ENCODE data around the gene EFCC1.
"Not testable (repeated sequence)": the region's sequence is repeated elsewhere in the genome, so short reads cannot be mapped to it uniquely, and the experiment has no call there.

EFCC1 gene

DNA sequence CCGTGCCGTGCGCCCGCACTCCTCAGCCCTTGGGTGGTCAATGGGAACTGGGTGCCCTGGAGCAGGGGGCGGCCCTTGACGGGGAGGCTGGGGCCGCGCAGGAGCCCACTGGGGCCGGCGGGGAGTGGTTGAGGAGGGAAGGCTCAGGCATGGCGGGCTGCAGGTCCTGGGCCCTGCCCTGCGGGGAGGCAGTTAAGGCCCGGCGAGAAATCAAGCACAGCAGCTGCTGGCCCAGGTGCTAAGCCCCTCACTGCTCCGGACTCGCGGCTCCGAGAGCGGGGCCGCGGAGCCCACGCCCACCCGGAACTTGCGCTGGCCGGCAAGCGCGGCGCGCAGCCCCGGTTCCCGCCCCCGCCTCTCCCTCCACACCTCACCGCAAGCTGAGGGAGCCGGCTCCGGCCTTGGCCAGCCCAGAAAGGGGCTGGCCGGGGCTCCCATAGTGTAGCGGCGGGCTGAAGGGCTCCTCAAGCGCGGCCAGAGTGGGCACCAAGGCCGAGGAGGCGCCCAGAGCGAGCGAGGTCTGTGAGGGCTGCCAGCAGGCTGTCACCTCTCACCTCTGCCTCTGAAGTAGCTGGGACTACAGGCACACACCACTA lies 67.3 kb downstream of the EFCC1 start:
- H3K27ac ChIP-seq (ENCODE audit: low read depth, low read length) = no peak overlapping the region
- H2BK120ac ChIP-seq (ENCODE audit: insufficient read depth, low read length, poor library complexity) = no peak overlapping the region
- H3K23ac ChIP-seq (ENCODE audit: low read length) = no peak overlapping the region
- H4K12ac ChIP-seq (ENCODE audit: low read depth, low read length) = no peak overlapping the region
- H3K27me3 ChIP-seq (ENCODE audit: insufficient read depth, low read length) = no peaks in the 10 kb centered on the region
- H2BK5ac ChIP-seq (ENCODE audit: low read depth, low read length, poor library complexity) = no peak overlapping the region
- no peak overlapping the region for H2AK5ac ChIP-seq (ENCODE audit: low read length)
- H3K79me1 ChIP-seq (ENCODE audit: low read length) = no peaks in the 10 kb centered on the region
- WGBS (ENCODE audit: extremely low coverage, insufficient coverage, insufficient read length) = no CpG with 5 or more reads among the region's 44 CpGs
- H3K4me1 ChIP-seq (ENCODE audit: control insufficient read depth in 1 of 2, insufficient read depth in 2 of 2, low read length in 2 of 2) = no peaks in the 10 kb centered on the region
- H3K18ac ChIP-seq (ENCODE audit: low read length) = no peak overlapping the region
- no peaks in the 10 kb centered on the region for H3K9me3 ChIP-seq (ENCODE audit: insufficient read depth, low read depth, low read length)
- H3K9ac ChIP-seq (ENCODE audit: low read length) = no peak overlapping the region
- H2AFZ ChIP-seq (ENCODE audit: insufficient read depth, low read length, poor library complexity) = no peak overlapping the region
- H3K14ac ChIP-seq (ENCODE audit: low read length) = no peak overlapping the region
- H3K4ac ChIP-seq (ENCODE audit: low read depth, low read length) = no peak overlapping the region
- peak overlapping the region; percentile 1 for H3K4me2 ChIP-seq (ENCODE audit: low read length)
- DNase-seq = no peak
- no peaks in the 10 kb centered on the region for H3K79me2 ChIP-seq (ENCODE audit: control insufficient read depth, insufficient read depth, low read length, poor library complexity)
- H4K8ac ChIP-seq (ENCODE audit: low read depth, low read length) = no peak overlapping the region
- no peaks in the 10 kb centered on the region for H3K36me3 ChIP-seq (ENCODE audit: control insufficient read depth in 1 of 2, insufficient read depth in 2 of 2, low read length in 2 of 2)
- H2BK12ac ChIP-seq (ENCODE audit: low read length) = no peak overlapping the region
- H3K4me3 ChIP-seq (ENCODE audit: low read depth, low read length) = no peak overlapping the region
- no peak overlapping the region for H4K91ac ChIP-seq (ENCODE audit: low read depth, low read length)

DNA sequence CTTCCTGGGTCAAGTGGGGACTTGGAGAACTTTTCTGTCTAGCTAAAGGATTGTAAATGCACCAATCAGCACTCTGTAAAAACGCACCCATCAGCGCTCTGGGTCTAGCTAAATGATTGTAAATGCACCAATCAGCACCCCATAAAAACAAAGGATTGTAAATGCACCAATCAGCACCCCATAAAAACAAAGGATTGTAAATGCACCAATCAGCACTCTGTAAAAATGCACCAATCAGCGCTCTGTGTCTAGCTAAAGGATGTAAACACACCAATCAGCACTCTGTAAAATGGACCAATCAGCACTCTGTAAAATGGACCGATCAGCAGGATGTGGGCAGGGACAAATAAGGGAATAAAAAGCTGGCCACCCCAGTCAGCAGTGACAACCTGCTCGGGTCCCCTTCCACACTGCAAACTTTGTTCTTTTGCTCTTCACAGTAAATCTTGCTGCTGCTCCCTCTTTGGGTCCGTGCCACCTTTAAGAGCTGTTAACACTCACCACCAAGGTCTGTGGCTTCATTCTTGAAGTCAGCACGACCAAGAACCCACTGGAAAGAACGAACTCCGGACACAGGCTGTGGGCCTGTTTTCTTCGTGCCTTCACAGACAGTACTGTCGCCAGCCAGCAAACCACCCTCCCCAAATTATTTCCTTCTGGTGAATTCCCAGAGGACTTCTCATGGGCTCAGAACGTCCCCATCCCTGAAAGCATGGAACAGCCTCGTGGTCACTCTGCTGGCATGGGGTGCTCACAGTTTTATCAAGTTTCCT lies 68.4 kb downstream of the EFCC1 start:
- not testable (repeated sequence) for H3K4ac ChIP-seq (ENCODE audit: low read depth, low read length); H4K12ac ChIP-seq (ENCODE audit: low read depth, low read length); H3K9ac ChIP-seq (ENCODE audit: low read length); H2AFZ ChIP-seq (ENCODE audit: insufficient read depth, low read length, poor library complexity); H3K14ac ChIP-seq (ENCODE audit: low read length); H3K18ac ChIP-seq (ENCODE audit: low read length); H4K91ac ChIP-seq (ENCODE audit: low read depth, low read length); H3K79me1 ChIP-seq (ENCODE audit: low read length); H3K4me1 ChIP-seq (ENCODE audit: control insufficient read depth in 1 of 2, insufficient read depth in 2 of 2, low read length in 2 of 2); H3K27me3 ChIP-seq (ENCODE audit: insufficient read depth, low read length); H3K23ac ChIP-seq (ENCODE audit: low read length); DNase-seq; H2BK5ac ChIP-seq (ENCODE audit: low read depth, low read length, poor library complexity); H2BK120ac ChIP-seq (ENCODE audit: insufficient read depth, low read length, poor library complexity); H3K79me2 ChIP-seq (ENCODE audit: control insufficient read depth, insufficient read depth, low read length, poor library complexity); H3K27ac ChIP-seq (ENCODE audit: low read depth, low read length); H3K4me2 ChIP-seq (ENCODE audit: low read length); H3K9me3 ChIP-seq (ENCODE audit: insufficient read depth, low read depth, low read length); H2AK5ac ChIP-seq (ENCODE audit: low read length); H4K8ac ChIP-seq (ENCODE audit: low read depth, low read length); H2BK12ac ChIP-seq (ENCODE audit: low read length); H3K4me3 ChIP-seq (ENCODE audit: low read depth, low read length); H3K36me3 ChIP-seq (ENCODE audit: control insufficient read depth in 1 of 2, insufficient read depth in 2 of 2, low read length in 2 of 2)
- no CpG with 5 or more reads among the region's 13 CpGs for WGBS (ENCODE audit: extremely low coverage, insufficient coverage, insufficient read length)

DNA sequence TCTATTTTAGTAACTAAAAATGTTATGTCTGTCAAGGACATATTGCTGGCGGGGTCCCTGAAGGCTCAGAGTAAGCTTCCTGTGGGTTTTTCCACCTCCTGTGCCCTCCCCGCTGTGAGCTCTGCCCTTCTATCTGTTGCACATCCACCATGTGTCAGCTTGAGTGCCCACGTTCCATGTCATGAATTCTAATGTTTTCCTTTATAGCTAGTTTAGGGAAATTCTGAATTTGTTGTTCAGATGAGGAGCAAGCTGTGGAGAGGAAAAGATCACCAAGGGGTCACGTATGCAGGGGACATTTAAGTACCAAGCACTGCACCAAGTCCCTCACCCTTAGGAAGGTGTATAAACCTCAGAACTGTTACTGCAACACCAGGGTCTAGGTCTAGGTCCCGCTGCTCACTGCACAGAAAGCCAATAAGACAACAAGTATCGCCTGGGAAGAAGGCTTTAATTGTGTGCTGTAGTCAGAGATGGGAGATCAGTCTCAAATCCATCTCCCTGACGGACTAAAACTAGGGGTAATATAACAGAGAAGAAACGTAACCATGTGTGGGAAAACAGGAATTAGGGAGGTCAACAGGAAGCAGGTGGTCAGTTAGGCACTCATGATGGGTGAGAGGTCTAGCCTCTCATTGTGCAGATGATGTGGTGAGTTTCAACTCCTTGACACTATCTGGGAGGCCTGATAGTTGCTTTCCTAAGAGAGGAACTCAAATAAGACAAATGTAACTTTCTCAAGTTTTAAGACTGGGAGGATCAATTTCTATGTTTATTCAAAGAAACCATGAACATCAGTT lies 69.2 kb downstream of the EFCC1 start:
- Histone ChIP-seq H3K79me2 (ENCODE audit: control insufficient read depth, insufficient read depth, low read length, poor library complexity) (no peaks in the 10 kb centered on the region), H3K18ac (ENCODE audit: low read length) (no peak overlapping the region), H2AK5ac (ENCODE audit: low read length) (no peak overlapping the region), H3K4me1 (ENCODE audit: control insufficient read depth in 1 of 2, insufficient read depth in 2 of 2, low read length in 2 of 2) (no peaks in the 10 kb centered on the region), H3K4me2 (ENCODE audit: low read length) (no peak overlapping the region), H4K12ac (ENCODE audit: low read depth, low read length) (no peak overlapping the region), H3K4me3 (ENCODE audit: low read depth, low read length) (no peak overlapping the region), H3K79me1 (ENCODE audit: low read length) (no peaks in the 10 kb centered on the region), H3K9me3 (ENCODE audit: insufficient read depth, low read depth, low read length) (no peaks in the 10 kb centered on the region), H3K4ac (ENCODE audit: low read depth, low read length) (no peak overlapping the region), H3K9ac (ENCODE audit: low read length) (no peak overlapping the region), H3K23ac (ENCODE audit: low read length) (no peak overlapping the region), H2AFZ (ENCODE audit: insufficient read depth, low read length, poor library complexity) (no peak overlapping the region), H2BK120ac (ENCODE audit: insufficient read depth, low read length, poor library complexity) (no peak overlapping the region), H4K8ac (ENCODE audit: low read depth, low read length) (no peak overlapping the region), H3K27me3 (ENCODE audit: insufficient read depth, low read length) (no peaks in the 10 kb centered on the region), H3K36me3 (ENCODE audit: control insufficient read depth in 1 of 2, insufficient read depth in 2 of 2, low read length in 2 of 2) (no peaks in the 10 kb centered on the region), H2BK12ac (ENCODE audit: low read length) (no peak overlapping the region), H4K91ac (ENCODE audit: low read depth, low read length) (no peak overlapping the region), H3K27ac (ENCODE audit: low read depth, low read length) (no peak overlapping the region), H2BK5ac (ENCODE audit: low read depth, low read length, poor library complexity) (no peak overlapping the region), H3K14ac (ENCODE audit: low read length) (no peak overlapping the region)
- DNase-seq = no peak
- whole genome bisulfite sequencing (ENCODE audit: extremely low coverage, insufficient coverage, insufficient read length) = no CpG with 5 or more reads among the region's 8 CpGs

DNA sequence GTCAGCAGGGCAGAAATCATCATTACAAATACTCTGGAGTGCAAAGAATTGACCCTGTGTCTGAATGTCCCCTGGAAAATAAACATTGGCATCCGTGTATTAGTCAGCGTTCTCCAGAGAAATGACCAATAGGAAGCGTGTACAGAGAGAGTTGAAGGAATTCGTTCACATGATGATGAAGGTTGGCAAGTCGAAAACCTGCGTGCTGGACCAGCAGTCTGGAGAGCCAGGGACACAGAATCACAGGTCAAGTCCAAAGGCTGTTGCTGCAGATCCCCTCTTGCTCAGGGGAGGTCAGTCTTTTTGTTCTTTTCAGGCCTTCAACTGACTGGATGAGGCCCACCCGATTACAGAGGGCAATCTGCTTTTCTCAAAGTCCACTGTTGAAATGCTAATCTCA lies 76.1 kb downstream of the EFCC1 start:
- WGBS (ENCODE audit: extremely low coverage, insufficient coverage, insufficient read length) = no CpG with 5 or more reads among the region's 7 CpGs
- no peak overlapping the region for H4K91ac ChIP-seq (ENCODE audit: low read depth, low read length)
- no peaks in the 10 kb centered on the region for H3K4me1 ChIP-seq (ENCODE audit: control insufficient read depth in 1 of 2, insufficient read depth in 2 of 2, low read length in 2 of 2)

More for the DNA sequence above, 76.1 kb downstream of the EFCC1 start:
- no peaks in the 10 kb centered on the region for H3K79me1 ChIP-seq (ENCODE audit: low read length)
- H3K9ac ChIP-seq (ENCODE audit: low read length) = no peak overlapping the region
- H2AFZ ChIP-seq (ENCODE audit: insufficient read depth, low read length, poor library complexity) = no peak overlapping the region
- H2BK5ac ChIP-seq (ENCODE audit: low read depth, low read length, poor library complexity) = no peak overlapping the region
- no peak overlapping the region for H3K4me3 ChIP-seq (ENCODE audit: low read depth, low read length)
- H2AK5ac ChIP-seq (ENCODE audit: low read length) = no peak overlapping the region
- no peak for DNase-seq
- H4K8ac ChIP-seq (ENCODE audit: low read depth, low read length) = no peak overlapping the region
- no peak overlapping the region for H4K12ac ChIP-seq (ENCODE audit: low read depth, low read length)
- H3K23ac ChIP-seq (ENCODE audit: low read length) = no peak overlapping the region
- no peaks in the 10 kb centered on the region for H3K36me3 ChIP-seq (ENCODE audit: control insufficient read depth in 1 of 2, insufficient read depth in 2 of 2, low read length in 2 of 2)
- H3K27me3 ChIP-seq (ENCODE audit: insufficient read depth, low read length) = no peaks in the 10 kb centered on the region
- H3K27ac ChIP-seq (ENCODE audit: low read depth, low read length) = no peak overlapping the region
- no peak overlapping the region for H3K4ac ChIP-seq (ENCODE audit: low read depth, low read length)
- H2BK120ac ChIP-seq (ENCODE audit: insufficient read depth, low read length, poor library complexity) = no peak overlapping the region
- H2BK12ac ChIP-seq (ENCODE audit: low read length) = no peak overlapping the region
- H3K18ac ChIP-seq (ENCODE audit: low read length) = no peak overlapping the region
- no peaks in the 10 kb centered on the region for H3K9me3 ChIP-seq (ENCODE audit: insufficient read depth, low read depth, low read length)
- no peak overlapping the region for H3K14ac ChIP-seq (ENCODE audit: low read length)
- H3K79me2 ChIP-seq (ENCODE audit: control insufficient read depth, insufficient read depth, low read length, poor library complexity) = no peaks in the 10 kb centered on the region
- no peak overlapping the region for H3K4me2 ChIP-seq (ENCODE audit: low read length)

All from trophoblast cell (in vitro differentiated cells and primary cell).